Spleen (tissue), 11 donors: Measurements from ENCODE around the gene PTTG1. TPM values are rescaled to one million over a fixed set of nuclear protein-coding genes. Genes with fewer than 3 reads are reported as not detected.
A peak's percentile ranks its signal among the peaks of the same experiment; 100 is the strongest.

Source experiments
- DNase-seq: peaks from one replicate; pipeline ENCODE4 v3.0.0-alpha.2; 2020
- H3K27ac ChIP-seq, 8 donors: fragments of 200-600 bp; sonication (generic) in 7 of 8; 1 replicate in 4 of 8; 2 replicates in 4 of 8; pipeline versions ENCODE4 v1.5.0 to v1.8.0; 2016 to 2021; ENCODE audit warnings: inconsistent platforms in 4 of 8, mild to moderate bottlenecking in 4 of 8, moderate library complexity in 1 of 8
- H3K27me3 ChIP-seq, 7 donors: fragments of 200-600 bp; sonication (generic) in 6 of 7; replicated peaks in 1 of 7; 1 replicate in 4 of 7; 2 replicates in 3 of 7; pipeline versions ENCODE4 v1.5.0 to v1.8.0; 2016 to 2021; ENCODE audit warnings: inconsistent platforms in 3 of 7, mild to moderate bottlenecking in 1 of 7
- H3K36me3 ChIP-seq, 6 donors: fragments of 200-600 bp; sonication (generic) in 5 of 6; 1 replicate in 4 of 6; 2 replicates in 2 of 6; pipeline versions ENCODE4 v1.5.0 to v1.8.0; 2016 to 2021; ENCODE audit warnings: inconsistent platforms in 2 of 6
- H3K4me1 ChIP-seq, 6 donors: fragments of 200-600 bp; sonication (generic) in 5 of 6; 1 replicate in 3 of 6; 2 replicates in 3 of 6; pipeline versions ENCODE4 v1.5.0 to v1.8.0; 2016 to 2021; ENCODE audit warnings: inconsistent platforms in 3 of 6
- H3K4me3 ChIP-seq, 8 donors: fragments of 200-600 bp; sonication (generic) in 7 of 8; 1 replicate in 4 of 8; 2 replicates in 4 of 8; pipeline versions ENCODE4 v1.5.0 to v1.8.0; 2016 to 2021; ENCODE audit warnings: inconsistent platforms in 4 of 8, mild to moderate bottlenecking in 4 of 8, moderate library complexity in 2 of 8
- H3K9me3 ChIP-seq, 8 donors: fragments of 200-600 bp; sonication (generic) in 7 of 8; 1 replicate in 4 of 8; 2 replicates in 4 of 8; pipeline versions ENCODE4 v1.5.0 to v1.8.0; 2016 to 2021; ENCODE audit warnings: inconsistent platforms in 4 of 8
- CTCF ChIP-seq, 11 experiments: fragments of 200-600 bp in 7 of 11; fragments of 450-650 bp in 4 of 11; sonication (generic) in 4 of 11; IDR thresholded peaks in 8 of 11; conservative IDR thresholded peaks in 3 of 11; 1 replicate in 7 of 11; 2 replicates in 4 of 11; pipeline versions ENCODE4 v1.4.0 to v1.8.0; 2016 to 2021; ENCODE audit warnings: antibody characterized with exemption in 11 of 11, inconsistent platforms in 4 of 11, mild to moderate bottlenecking in 1 of 11
- POLR2A ChIP-seq, 3 donors: fragments of 450-650 bp; IDR thresholded peaks; one replicate each; pipeline ENCODE4 v1.5.1; 2017; ENCODE audit warnings: antibody characterized with exemption in 3 of 3, mild to moderate bottlenecking in 1 of 3
- POLR2AphosphoS5 ChIP-seq, 3 donors: sonication (generic); formaldehyde crosslinking; IDR thresholded peaks; one replicate each; pipeline ENCODE4 v1.5.1; 2017; ENCODE audit warnings: antibody characterized with exemption in 3 of 3
- WGBS, 5 donors: extraction: QIAGEN DNeasy Blood & Tissue Kit in 3 of 5; methylation state at CpG; one replicate each; pipeline versions ENCODE4 v1.1.5 to v1.1.7; 2013 to 2018; 5-methylcytosine and 5-hydroxymethylcytosine counted together
- intact Hi-C: fragments of 100-400 bp; cut with DNase I; formaldehyde crosslinking; loops from one replicate; pipeline ENCODE4 v1.15.0; 2023; ENCODE audit warnings: low total_unique reads
- microRNA-seq, 3 donors: library from miRNA; unstranded; fragments of <30 nt; microRNA quantifications; one replicate each; pipeline versions ENCODE4 to v1.1.0, GENCODE V29; 2019 to 2020
- polyA plus RNA-seq, 3 donors: library from polyadenylated mRNA; stranded (reverse); fragments of 200-250 nt; gene quantifications; one replicate each; pipeline ENCODE4 v1.2.1, GENCODE V29; 2013
- small RNA-seq, 4 donors: library from RNA; depleted of rRNA; stranded (forward); fragments of <200 nt; gene quantifications; one replicate each; pipeline ENCODE3, GENCODE V24; 2016
- total RNA-seq, 7 donors: library from RNA; depleted of rRNA in 3 of 7; stranded (reverse); fragments of >200 nt in 3 of 7; fragmentation: NEBNext Ultra II Directional in 4 of 7; extraction: Animal tissue kit (Norgen Biotek cat#: 25700) in 4 of 7; gene quantifications; one replicate each; pipeline versions ENCODE4 v1.1.0 to v1.2.1, GENCODE V29; 2016 to 2021
- donor health status: healthy with polysubstance abuse.
- donor health status: DM: no; HTN: no; CAD: no; lungs with moderate emphysema.
- donor health status: DM: no; HTN: no; CAD: no.
- donor health status: Bipolar disorder and iron deficiency.
- donor health status: healthy.
- donor health status: DM: no; HTN: no; CAD: no.
- donor health status: DM: yes; HTN: yes; CAD: no.

PTTG1 gene
- total and polyA plus RNA-seq, 10 donors: 7.9 to 74.2 (median 19.6) TPM

GRCh38 chr5:160475864-160476438, 54.3 kb downstream of the PTTG1 start:
- Histone ChIP-seq H3K27ac (peak overlapping the region in 1 of 8 donors; percentile 21), H3K36me3 (no peaks in the 10 kb centered on the region), H3K9me3 (no peaks in the 10 kb centered on the region), H3K27me3 (no peaks in the 10 kb centered on the region), H3K4me1 (peaks cover 0 to 44% (median 10%) of the 10 kb centered on the region in 6 donors), H3K4me3 (no peak overlapping the region)
- WGBS, 5 donors: 77 to 93% (median 87%) methylated on average over 7 of the region's 7 CpGs
- intact Hi-C loops: no loop called here
- no peak for TF ChIP-seq POLR2A (IDR thresholded peaks at IDR 0.05)
- no peak for TF ChIP-seq POLR2AphosphoS5 (IDR thresholded peaks at IDR 0.05)
- no peak for TF ChIP-seq CTCF (IDR thresholded peaks at IDR 0.05 in 8 of 11, conservative IDR thresholded peaks at IDR 0.05 in 3 of 11)
- no peak for DNase-seq

- Histone ChIP-seq H3K36me3 (no peaks in the 10 kb centered on the region), H3K4me1 (peaks cover 0 to 29% (median 2%) of the 10 kb centered on the region in 6 donors), H3K27ac (no peak overlapping the region), H3K27me3 (no peaks in the 10 kb centered on the region), H3K9me3 (no peaks in the 10 kb centered on the region), H3K4me3 (no peak overlapping the region)
- no peak for TF ChIP-seq CTCF (IDR thresholded peaks at IDR 0.05 in 8 of 11, conservative IDR thresholded peaks at IDR 0.05 in 3 of 11)
- TF ChIP-seq POLR2A (IDR thresholded peaks at IDR 0.05): no peak
- TF ChIP-seq POLR2AphosphoS5 (IDR thresholded peaks at IDR 0.05): no peak
- WGBS, 5 donors: 73 to 90% (median 77%) methylated on average over 6 of the region's 6 CpGs
- DNase-seq: no peak
- intact Hi-C loops: no loop called here
These were observed 55.8 kb downstream of the PTTG1 start for GRCh38 chr5:160477266-160477970.

- Histone ChIP-seq H3K4me3 (no peak overlapping the region), H3K36me3 (no peaks in the 10 kb centered on the region), H3K27me3 (no peaks in the 10 kb centered on the region), H3K4me1 (peaks cover 0 to 24% (median 2%) of the 10 kb centered on the region in 6 donors), H3K9me3 (no peaks in the 10 kb centered on the region), H3K27ac (no peak overlapping the region)
- intact Hi-C loops: no loop called here
- TF ChIP-seq CTCF (IDR thresholded peaks at IDR 0.05 in 8 of 11, conservative IDR thresholded peaks at IDR 0.05 in 3 of 11) (no peak), POLR2A (IDR thresholded peaks at IDR 0.05) (no peak), POLR2AphosphoS5 (IDR thresholded peaks at IDR 0.05) (no peak)
- DNase-seq: no peak
- WGBS, 5 donors: 61 to 73% (median 69%) methylated on average over 2 of the region's 2 CpGs
These were observed 56.5 kb downstream of the PTTG1 start for GRCh38 chr5:160478163-160478562.

Small RNAs within 50 kb of the gene (microRNA-seq; reads per million reads assigned to microRNA genes)
- gene MIR3142: 0 reads per million in 3 donors

Small RNAs within 50 kb of the gene (small RNA-seq; reads per million reads assigned to genes)
- gene MIR3142: 0 reads per million in 4 donors

Other genes with a start within 250 kb of the PTTG1 start
- not detected for gene FABP6, start 192.3 kb upstream of the PTTG1 start, total RNA-seq
- under 1 TPM in 1 of 3 donors, not detected in 2; 0.24 TPM for gene FABP6, start 192.3 kb upstream of the PTTG1 start, polyA plus RNA-seq
- gene CCNJL, start 109.3 kb upstream of the PTTG1 start, total RNA-seq: 10 to 100 TPM; 11.7 to 24.9 (median 19.3) TPM
- gene CCNJL, start 109.3 kb upstream of the PTTG1 start, polyA plus RNA-seq: 1 to 10 TPM; 1.3 to 3.4 (median 1.8) TPM
- under 1 TPM in 4 of 7 donors, not detected in 3; 0.16 to 0.52 (median 0.32) TPM for gene C1QTNF2, start 51.2 kb upstream of the PTTG1 start, total RNA-seq
- gene C1QTNF2, start 51.2 kb upstream of the PTTG1 start, polyA plus RNA-seq: under 1 TPM; 0.24 to 0.36 (median 0.32) TPM
- gene FAM200C, start 21.8 kb upstream of the PTTG1 start, total RNA-seq: 1 to 10 TPM; 1.6 to 5.9 (median 2.9) TPM
- gene FAM200C, start 21.8 kb upstream of the PTTG1 start, polyA plus RNA-seq: 1 to 10 TPM; 1.8 to 2.5 (median 2.0) TPM
- gene SLU7, start 2.8 kb upstream of the PTTG1 start, total RNA-seq: 100 to 1,000 TPM in 1 of 7 donors, 10 to 100 TPM in 6; 53.6 to 114 (median 58.1) TPM
- gene SLU7, start 2.8 kb upstream of the PTTG1 start, polyA plus RNA-seq: 10 to 100 TPM; 32.1 to 40.5 (median 36.6) TPM